Loucy (cell line): ENCODE measurements around the gene CAMK1D.

ENCODE experiments used
- H2AFZ ChIP-seq: fragments of 200-600 bp; sonication (generic); 2 replicates; pipeline ENCODE4 v1.6.0; 2016; ENCODE audit warnings: antibody characterized with exemption, mild to moderate bottlenecking, low read length, moderate library complexity
- H3F3A ChIP-seq: fragments of 200-600 bp; 2 replicates; pipeline ENCODE4 v1.6.0; 2016; ENCODE audit warnings: antibody characterized with exemption, low read depth, mild to moderate bottlenecking
- H3K27me3 ChIP-seq: fragments of 200-600 bp; sonication (generic); 2 replicates; pipeline ENCODE4 v1.6.1; 2014; ENCODE audit warnings: low read length, mild to moderate bottlenecking; ENCODE audit not compliant: insufficient read depth, poor library complexity, severe bottlenecking
- H3K36me3 ChIP-seq: fragments of 200-600 bp; sonication (generic); 2 replicates; pipeline ENCODE4 v1.6.1; 2016; ENCODE audit warnings: low read length; ENCODE audit not compliant: insufficient read depth
- H3K4me1 ChIP-seq: fragments of 200-600 bp; sonication (generic); 2 replicates; pipeline ENCODE4 v1.5.1; 2014; ENCODE audit warnings: low read length, mild to moderate bottlenecking; ENCODE audit not compliant: insufficient read depth, poor library complexity, severe bottlenecking
- H3K4me2 ChIP-seq: fragments of 200-600 bp; sonication (generic); 2 replicates; pipeline ENCODE4 v1.6.0; 2014; ENCODE audit warnings: antibody characterized with exemption, low read length, low read depth, mild to moderate bottlenecking; ENCODE audit not compliant: poor library complexity, severe bottlenecking
- H3K4me3 ChIP-seq: fragments of 200-600 bp; sonication (generic); 2 replicates; pipeline ENCODE4 v1.5.1; 2014; ENCODE audit warnings: low read length, mild to moderate bottlenecking, mixed read lengths; ENCODE audit not compliant: poor library complexity, severe bottlenecking
- H3K79me2 ChIP-seq: fragments of 200-600 bp; sonication (generic); 2 replicates; pipeline ENCODE4 v1.6.1; 2014; ENCODE audit warnings: low read length; ENCODE audit not compliant: insufficient read depth
- H3K9ac ChIP-seq: fragments of 200-600 bp; sonication (generic); 2 replicates; pipeline ENCODE4 v1.6.0; 2014; ENCODE audit warnings: mild to moderate bottlenecking, low read depth, low read length, moderate library complexity; ENCODE audit not compliant: poor library complexity, severe bottlenecking
- H3K9me2 ChIP-seq: fragments of 200-600 bp; sonication (generic); replicated peaks from 2 replicates; pipeline ENCODE4 v1.6.1; 2016; ENCODE audit warnings: low read depth, low read length, mixed read lengths
- H3K9me3 ChIP-seq: fragments of 200-600 bp; sonication (generic); 2 replicates; pipeline ENCODE4 v1.6.1; 2014; ENCODE audit warnings: mild to moderate bottlenecking, antibody characterized with exemption, low read length, low read depth; ENCODE audit not compliant: insufficient read depth
- H4K20me1 ChIP-seq: fragments of 200-600 bp; sonication (generic); 2 replicates; pipeline ENCODE4 v1.6.0; 2014; ENCODE audit warnings: antibody characterized with exemption, low read length, mild to moderate bottlenecking; ENCODE audit not compliant: insufficient read depth, poor library complexity, severe bottlenecking
- CTCF ChIP-seq: fragments of 200-600 bp; sonication (generic); conservative IDR thresholded peaks from 2 replicates; pipeline ENCODE4 v1.5.1; 2014; ENCODE audit warnings: mild to moderate bottlenecking, antibody characterized with exemption, low read length
- EZH2phosphoT487 ChIP-seq: fragments of 200-600 bp; IDR thresholded peaks from 2 replicates; pipeline ENCODE4 v1.6.1; 2018; ENCODE audit warnings: antibody characterized with exemption, mild to moderate bottlenecking, moderate library complexity, borderline replicate concordance

The CAMK1D gene

GRCh38 chr10:12406764-12407400 lies 57.5 kb downstream of the CAMK1D start:
- TF ChIP-seq EZH2phosphoT487 = no peak
- TF ChIP-seq CTCF = no peak
- no peaks in the 10 kb centered on the region for H3K9me2 ChIP-seq
- no peaks in the 10 kb centered on the region for H3K27me3 ChIP-seq
- H3K4me3 ChIP-seq = no peak overlapping the region
- no peak overlapping the region for H3K9ac ChIP-seq
- H3K4me2 ChIP-seq = no peak overlapping the region
- H4K20me1 ChIP-seq = no peaks in the 10 kb centered on the region
- H3F3A ChIP-seq = no peaks in the 10 kb centered on the region
- no peaks in the 10 kb centered on the region for H3K36me3 ChIP-seq
- H2AFZ ChIP-seq = no peak overlapping the region
- H3K79me2 ChIP-seq = no peaks in the 10 kb centered on the region
- peaks cover 20% of the 10 kb centered on the region for H3K4me1 ChIP-seq
- no peaks in the 10 kb centered on the region for H3K9me3 ChIP-seq

DNA sequence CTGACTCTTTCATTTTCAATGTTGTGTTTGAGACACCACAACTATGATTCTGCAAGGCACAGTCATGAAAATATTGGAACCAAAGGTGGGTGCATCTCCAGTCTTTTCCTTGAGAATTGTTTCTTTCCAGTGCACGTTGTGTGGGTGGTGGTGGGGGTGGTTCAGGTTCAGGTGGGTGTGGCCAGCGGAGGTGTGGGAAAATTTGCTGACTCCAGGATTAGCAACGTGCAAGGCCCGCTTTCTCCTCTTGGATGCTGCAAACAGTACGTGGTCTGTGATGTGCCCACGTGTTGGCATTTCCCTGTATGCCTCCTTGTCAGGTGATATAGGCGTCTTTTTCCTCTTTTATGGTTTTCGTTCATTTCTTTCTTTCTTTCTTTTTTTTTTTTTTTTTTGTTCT lies 59.1 kb downstream of the CAMK1D start:
- Histone ChIP-seq H3K9me3 (no peaks in the 10 kb centered on the region), H3K4me2 (no peak overlapping the region), H4K20me1 (no peaks in the 10 kb centered on the region), H2AFZ (no peak overlapping the region), H3K4me1 (peaks cover 26% of the 10 kb centered on the region), H3K27me3 (no peaks in the 10 kb centered on the region), H3K4me3 (no peak overlapping the region), H3K79me2 (no peaks in the 10 kb centered on the region), H3K9ac (no peak overlapping the region), H3K36me3 (no peaks in the 10 kb centered on the region), H3K9me2 (no peaks in the 10 kb centered on the region), H3F3A (no peaks in the 10 kb centered on the region)
- TF ChIP-seq CTCF (no peak), EZH2phosphoT487 (no peak)

- H2AFZ ChIP-seq = no peak overlapping the region
- no peak overlapping the region for H3K4me2 ChIP-seq
- TF ChIP-seq CTCF (no peak), EZH2phosphoT487 (no peak)
- H3F3A ChIP-seq = no peaks in the 10 kb centered on the region
- H3K27me3 ChIP-seq = no peaks in the 10 kb centered on the region
- no peaks in the 10 kb centered on the region for H3K9me3 ChIP-seq
- no peaks in the 10 kb centered on the region for H4K20me1 ChIP-seq
- no peaks in the 10 kb centered on the region for H3K36me3 ChIP-seq
- peaks cover 26% of the 10 kb centered on the region for H3K4me1 ChIP-seq
- no peaks in the 10 kb centered on the region for H3K79me2 ChIP-seq
- H3K4me3 ChIP-seq = no peak overlapping the region
- H3K9ac ChIP-seq = no peak overlapping the region
- no peaks in the 10 kb centered on the region for H3K9me2 ChIP-seq
These were observed 59.8 kb downstream of the CAMK1D start for GRCh38 chr10:12409161-12409560.
